ENCODE data around the gene TTLL12. TPM values are rescaled to one million over a fixed set of nuclear protein-coding genes. Genes with fewer than 3 reads are reported as not detected.

The TTLL12 gene
- total RNA-seq, 4 donors from 2014 or later, result 14.4 to 34.5 (median 25.7) TPM

DNA sequence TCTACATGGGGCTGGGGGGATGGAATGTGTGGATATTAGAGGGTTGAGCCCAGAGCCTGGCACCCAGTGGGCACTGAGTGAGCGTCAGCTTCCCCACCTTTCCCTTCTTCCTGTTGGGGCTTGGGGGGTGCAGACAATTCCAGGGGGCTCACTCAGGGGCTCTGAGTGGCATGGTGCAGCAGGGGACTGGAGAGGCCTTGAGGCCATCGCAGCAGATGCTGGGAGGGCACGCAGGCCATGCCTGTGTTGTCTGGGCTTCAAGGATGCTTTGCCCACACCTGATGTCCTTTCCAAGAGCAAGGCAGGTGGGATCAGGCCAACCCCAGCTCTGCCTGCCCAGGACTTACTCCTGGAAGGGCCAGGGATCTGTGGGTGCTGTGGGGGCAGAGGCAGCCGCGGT lies 11.2 kb upstream of the TTLL12 start:
- no peak for TF ChIP-seq CTCF (IDR thresholded peaks at IDR 0.05; ENCODE audit: low read depth)

DNA sequence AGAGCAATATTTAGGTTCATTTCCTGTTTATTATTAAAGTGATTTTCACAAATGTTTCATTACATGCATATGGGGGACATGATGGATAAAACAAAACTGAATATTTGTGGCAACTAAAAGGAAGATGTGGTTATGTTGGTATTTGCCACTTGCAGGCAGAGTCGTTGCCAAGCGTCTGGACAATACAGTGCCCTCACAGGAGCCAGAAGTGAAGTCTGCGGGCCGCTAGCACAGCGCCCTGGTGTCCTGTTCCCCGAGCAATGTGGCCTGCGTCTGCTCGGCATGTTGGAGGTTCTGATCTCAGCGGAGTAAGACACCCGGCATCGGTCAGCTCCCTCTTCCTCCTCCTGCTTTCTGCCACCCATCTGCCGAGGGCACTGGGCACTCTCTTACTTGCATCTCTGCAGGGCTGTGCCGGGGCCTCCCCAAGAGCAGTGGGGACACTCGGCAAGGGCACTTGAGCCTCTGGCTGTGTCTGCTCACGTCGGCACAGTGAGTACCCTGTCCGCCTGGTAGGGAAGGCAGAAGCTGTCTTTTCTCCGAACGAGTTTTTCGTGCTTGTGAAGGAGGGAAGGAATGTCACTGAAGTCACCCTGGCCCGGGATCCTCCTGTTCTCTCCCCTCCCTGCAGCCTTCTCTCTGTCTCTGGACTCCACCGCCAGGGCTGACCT lies 10.5 kb upstream of the TTLL12 start:
- TF ChIP-seq CTCF (IDR thresholded peaks at IDR 0.05; ENCODE audit: low read depth), result no peak

DNA sequence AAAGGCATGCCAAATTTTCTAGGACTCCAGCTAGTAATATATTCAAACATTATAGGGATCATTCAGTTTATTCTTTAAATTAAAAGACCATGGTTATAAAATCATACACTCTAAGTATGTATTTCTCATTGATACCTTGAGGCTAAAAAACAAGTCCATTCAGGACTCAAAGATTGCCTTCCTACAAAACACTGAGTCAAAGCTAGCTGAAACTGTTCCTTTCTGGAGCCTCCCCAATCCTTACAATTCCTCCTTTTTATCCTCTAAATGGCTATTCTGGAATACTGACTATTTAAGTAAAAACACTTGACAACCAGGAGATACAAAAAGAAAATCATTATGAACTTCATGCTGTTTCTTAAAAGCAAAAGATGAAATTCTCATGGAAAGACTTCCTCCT lies 4.9 kb upstream of the TTLL12 start:
- TF ChIP-seq CTCF (IDR thresholded peaks at IDR 0.05; ENCODE audit: low read depth), result no peak

- TF ChIP-seq CTCF (IDR thresholded peaks at IDR 0.05; ENCODE audit: low read depth), result no peak
Measured at GRCh38 chr22:43188829-43189545, 2.1 kb upstream of the TTLL12 start.

DNA sequence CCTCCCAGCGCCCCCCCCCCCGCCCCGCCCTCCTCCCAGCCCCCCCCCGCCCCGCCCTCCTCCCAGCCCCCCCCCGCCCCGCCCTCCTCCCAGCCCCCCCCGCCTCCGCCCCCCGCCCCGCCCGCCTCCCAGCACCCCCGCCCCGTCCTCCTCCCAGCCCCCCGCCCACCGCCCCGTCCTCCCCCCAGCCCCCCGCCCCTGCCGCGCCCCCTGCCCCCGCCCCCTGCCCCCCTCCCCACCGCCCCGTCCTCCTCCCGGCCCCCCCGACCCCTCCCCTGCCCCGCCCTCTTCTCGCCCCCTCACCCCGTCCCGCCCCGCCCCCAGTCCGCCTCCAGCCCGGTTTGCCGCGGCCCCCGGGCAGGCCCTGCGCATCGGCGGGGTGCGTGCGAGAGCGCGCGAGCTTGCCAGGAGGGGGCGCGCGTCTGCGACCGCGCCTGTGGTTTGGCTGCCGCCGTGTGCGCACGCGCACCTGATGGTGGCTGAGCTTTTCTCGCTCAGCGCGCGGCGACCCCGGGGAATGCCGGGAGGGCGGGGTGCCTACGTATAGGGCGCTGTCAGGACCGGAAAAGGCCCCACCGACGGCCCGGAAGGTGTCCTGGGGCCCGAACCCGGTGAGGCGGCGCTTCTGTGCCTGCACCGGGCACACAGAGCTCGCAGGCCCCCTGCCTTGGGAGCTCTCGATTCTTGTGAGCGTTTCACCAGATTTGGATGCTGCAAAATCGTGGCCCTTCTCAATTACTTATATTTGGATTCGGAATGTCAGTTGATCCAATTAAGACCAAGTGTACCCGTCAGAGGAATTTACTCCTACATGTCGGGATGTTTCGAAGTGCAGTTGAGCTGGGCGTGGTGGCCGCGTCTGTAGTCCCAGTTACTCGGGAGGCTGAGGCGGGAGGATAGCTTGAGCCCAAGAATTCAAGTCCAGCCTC lies 501 bp upstream of the TTLL12 start:
- no peak for TF ChIP-seq CTCF (IDR thresholded peaks at IDR 0.05; ENCODE audit: low read depth)

DNA sequence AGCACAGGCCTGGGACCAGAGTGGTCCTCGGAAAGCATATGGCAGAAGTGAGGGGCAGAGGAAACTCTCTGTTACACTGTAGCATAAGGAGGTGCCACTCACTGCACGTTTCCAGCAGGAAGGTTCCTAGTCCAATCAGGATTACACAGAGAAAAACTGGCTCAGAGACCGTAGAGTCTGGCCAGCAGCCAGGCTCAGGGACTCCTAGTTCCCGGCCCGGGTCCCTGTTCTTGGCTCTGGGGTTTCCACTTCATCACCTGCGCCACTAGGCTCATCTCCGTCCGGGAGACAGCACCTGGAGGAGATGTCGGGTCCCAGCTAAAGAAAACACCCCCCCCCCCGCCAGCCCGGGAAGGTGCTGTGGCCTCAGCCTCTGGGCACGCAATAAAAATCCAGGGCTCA lies 1.1 kb downstream of the TTLL12 start:
- no peak for TF ChIP-seq CTCF (IDR thresholded peaks at IDR 0.05; ENCODE audit: low read depth)
